Activated naive CD4-positive, alpha-beta T cell treated with anti-CD3 and anti-CD28 coated beads, Interleukin-2, amount 50 U/mL, for 24 hours (primary cell): ENCODE data around the gene DDC.

Experiments used
- H3K27ac Mint-ChIP-seq: one replicate; pipeline ENCODE4 v1.8.0; 2021; ENCODE audit warnings: mild to moderate bottlenecking, mixed read lengths
- H3K27me3 Mint-ChIP-seq: one replicate; pipeline ENCODE4 v1.8.0; 2021; ENCODE audit warnings: mixed read lengths
- H3K36me3 Mint-ChIP-seq: one replicate; pipeline ENCODE4 v1.8.0; 2021; ENCODE audit warnings: mixed read lengths
- H3K4me1 Mint-ChIP-seq: one replicate; pipeline ENCODE4 v1.8.0; 2021; ENCODE audit warnings: mixed read lengths
- H3K4me3 Mint-ChIP-seq: one replicate; pipeline ENCODE4 v1.8.0; 2021; ENCODE audit warnings: mild to moderate bottlenecking, mixed read lengths
- H3K9me3 Mint-ChIP-seq: one replicate; pipeline ENCODE4 v1.8.0; 2021; ENCODE audit warnings: mixed read lengths

Gene DDC

DNA sequence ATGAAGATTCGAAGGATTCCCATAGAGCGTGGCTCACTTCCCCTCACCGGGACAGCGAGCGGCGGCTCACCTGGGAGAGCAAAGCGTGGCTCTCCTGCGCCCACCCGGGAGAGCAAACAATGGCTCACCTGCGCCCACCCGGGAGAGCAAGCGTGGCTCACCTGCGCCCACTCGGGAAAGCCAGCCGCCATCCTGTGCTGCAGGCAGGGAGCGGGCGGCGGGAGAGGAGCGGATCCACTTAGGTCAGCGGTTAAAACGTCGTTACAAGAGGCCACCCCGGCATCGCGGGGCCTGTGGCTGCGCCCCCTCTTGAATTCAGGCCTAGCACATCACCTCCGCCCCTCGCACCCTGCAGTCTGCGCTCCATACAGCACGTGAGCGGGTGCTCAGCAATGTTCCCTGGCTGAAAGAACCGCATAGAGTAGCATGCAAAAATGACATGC is 114.6 kb downstream of the DDC start:
- H3K9me3 Mint-ChIP-seq, result no peaks in the 10 kb centered on the region
- peak overlapping the region; percentile 90 for H3K27ac Mint-ChIP-seq
- peak overlapping the region; percentile 92 for H3K4me3 Mint-ChIP-seq
- H3K36me3 Mint-ChIP-seq, result peaks cover 10% of the 10 kb centered on the region
- peaks cover 31% of the 10 kb centered on the region for H3K4me1 Mint-ChIP-seq
- peaks cover under 1% of the 10 kb centered on the region for H3K27me3 Mint-ChIP-seq

DNA sequence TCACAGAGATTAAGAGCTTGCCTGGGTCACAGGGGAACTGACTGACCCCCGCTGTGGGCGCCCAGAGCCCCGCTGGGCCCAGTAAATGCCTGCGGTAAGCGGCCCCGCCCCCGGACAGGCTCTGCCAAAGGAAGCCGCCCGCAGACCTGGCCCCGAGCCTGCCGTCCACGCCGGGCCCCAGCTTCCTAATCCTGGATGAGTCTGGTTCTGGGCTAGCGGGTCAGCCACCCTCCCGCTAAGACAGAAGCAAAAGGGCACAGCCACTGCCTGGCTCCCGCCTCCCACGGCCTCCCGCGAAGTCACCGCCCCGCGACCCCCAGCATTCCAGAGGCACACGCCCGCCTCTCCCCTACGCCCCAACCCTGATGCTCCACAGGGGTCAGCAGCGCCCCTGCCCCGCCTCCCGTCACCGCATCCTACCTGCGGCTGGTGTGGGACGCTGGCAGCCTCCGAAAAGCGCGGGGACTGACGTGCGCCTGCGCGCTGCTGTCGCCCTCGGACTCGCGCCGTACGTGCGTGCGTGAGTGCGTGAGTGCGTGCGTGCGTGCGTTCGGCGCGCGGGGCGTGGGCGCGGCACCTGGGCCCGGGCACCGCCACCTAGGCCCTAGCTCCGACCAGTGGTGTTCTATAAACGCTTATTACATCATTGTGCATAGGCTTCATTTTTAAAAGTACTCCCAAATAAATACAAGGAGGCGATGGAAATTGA is 115.2 kb downstream of the DDC start, which contains the start of gene FIGNL1:
Gene FIGNL1, minus strand, starts transcription at position 470 of the 709 bp plus-strand sequence. CDS start 3,063 bp downstream, outside the sequence.
- H3K27ac Mint-ChIP-seq, result peak within 1 kb of the TSS; percentile 90
- peak within 1 kb of the TSS; percentile 92 for H3K4me3 Mint-ChIP-seq
- H3K36me3 Mint-ChIP-seq, result peaks cover 10% of the 10 kb centered on the region
- H3K27me3 Mint-ChIP-seq, result no peaks in the 10 kb centered on the region
- no peaks in the 10 kb centered on the region for H3K9me3 Mint-ChIP-seq
- H3K4me1 Mint-ChIP-seq, result peaks cover 31% of the 10 kb centered on the region

DNA sequence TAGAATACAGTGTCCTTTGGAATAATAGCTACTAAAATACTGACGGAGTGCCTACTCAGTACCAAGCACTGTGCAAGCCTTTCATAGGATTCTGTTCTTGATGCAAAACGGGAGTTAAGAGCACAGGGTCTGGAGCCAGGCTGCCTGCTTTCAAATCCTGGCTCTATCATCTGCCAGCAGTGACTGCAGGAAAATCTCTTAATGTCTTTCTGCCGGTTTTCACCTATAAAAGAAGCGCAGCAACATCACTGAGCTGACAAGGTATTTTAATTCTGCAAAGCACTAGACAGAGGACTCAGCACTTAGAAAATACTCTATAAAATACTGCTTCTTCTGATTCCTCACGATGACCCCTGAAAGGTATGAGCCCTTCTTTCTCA is 115.7 kb downstream of the DDC start:
- no peaks in the 10 kb centered on the region for H3K27me3 Mint-ChIP-seq

DNA sequence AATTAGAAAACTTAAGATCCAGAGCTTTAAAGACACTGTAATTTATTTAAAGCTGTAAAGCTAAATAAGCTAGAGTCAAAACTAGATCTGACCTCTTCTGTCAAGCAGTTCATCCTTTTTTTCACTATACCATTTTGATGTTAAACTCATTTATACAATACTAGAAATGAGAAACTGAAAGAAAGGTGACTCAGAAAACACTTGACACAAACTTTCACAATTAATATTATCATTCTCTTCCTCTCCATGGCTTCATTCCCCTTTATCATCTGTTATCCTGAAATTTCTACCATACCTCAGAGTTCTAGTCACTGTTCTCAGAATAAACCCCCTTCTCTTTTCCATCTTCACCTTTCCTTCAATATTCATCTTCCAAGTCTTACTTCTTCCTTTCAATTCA is 116.4 kb downstream of the DDC start:
- H3K27me3 Mint-ChIP-seq, result no peaks in the 10 kb centered on the region
- H3K4me3 Mint-ChIP-seq, result peak overlapping the region; percentile 92
- peak overlapping the region; percentile 1 for H3K27ac Mint-ChIP-seq
- peaks cover 13% of the 10 kb centered on the region for H3K36me3 Mint-ChIP-seq
- peaks cover 31% of the 10 kb centered on the region for H3K4me1 Mint-ChIP-seq
- no peaks in the 10 kb centered on the region for H3K9me3 Mint-ChIP-seq

More for the DNA sequence above, 115.7 kb downstream of the DDC start:
- Mint-ChIP-seq H3K36me3 (peaks cover 10% of the 10 kb centered on the region), H3K4me3 (peak overlapping the region; percentile 92), H3K9me3 (no peaks in the 10 kb centered on the region), H3K27ac (peak overlapping the region; percentile 1), H3K4me1 (peaks cover 31% of the 10 kb centered on the region)

DNA sequence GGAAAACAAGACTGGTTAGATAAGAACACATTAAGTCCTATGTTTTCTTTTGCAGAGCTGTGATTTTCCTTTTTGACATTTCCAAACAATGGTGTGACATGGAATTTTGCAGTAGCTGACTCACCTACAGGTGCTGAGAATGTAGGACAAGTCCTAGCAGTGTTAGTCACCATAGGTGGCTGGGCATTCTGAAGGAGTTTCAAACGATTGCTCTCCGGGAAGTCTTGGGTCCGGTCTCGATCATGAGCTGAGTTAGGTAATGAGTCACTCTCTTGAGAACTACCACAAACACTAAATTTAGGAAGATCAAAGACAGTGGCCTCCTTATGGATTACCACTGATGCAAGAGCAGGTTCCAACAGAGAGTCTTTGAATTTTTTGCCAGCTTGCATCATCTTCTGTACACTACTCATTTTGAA is 118.7 kb downstream of the DDC start:
- peaks cover 36% of the 10 kb centered on the region for H3K4me1 Mint-ChIP-seq
- H3K27me3 Mint-ChIP-seq, result no peaks in the 10 kb centered on the region
- H3K4me3 Mint-ChIP-seq, result no peak overlapping the region
- no peaks in the 10 kb centered on the region for H3K9me3 Mint-ChIP-seq
- peaks cover 17% of the 10 kb centered on the region for H3K36me3 Mint-ChIP-seq
- H3K27ac Mint-ChIP-seq, result no peak overlapping the region

DNA sequence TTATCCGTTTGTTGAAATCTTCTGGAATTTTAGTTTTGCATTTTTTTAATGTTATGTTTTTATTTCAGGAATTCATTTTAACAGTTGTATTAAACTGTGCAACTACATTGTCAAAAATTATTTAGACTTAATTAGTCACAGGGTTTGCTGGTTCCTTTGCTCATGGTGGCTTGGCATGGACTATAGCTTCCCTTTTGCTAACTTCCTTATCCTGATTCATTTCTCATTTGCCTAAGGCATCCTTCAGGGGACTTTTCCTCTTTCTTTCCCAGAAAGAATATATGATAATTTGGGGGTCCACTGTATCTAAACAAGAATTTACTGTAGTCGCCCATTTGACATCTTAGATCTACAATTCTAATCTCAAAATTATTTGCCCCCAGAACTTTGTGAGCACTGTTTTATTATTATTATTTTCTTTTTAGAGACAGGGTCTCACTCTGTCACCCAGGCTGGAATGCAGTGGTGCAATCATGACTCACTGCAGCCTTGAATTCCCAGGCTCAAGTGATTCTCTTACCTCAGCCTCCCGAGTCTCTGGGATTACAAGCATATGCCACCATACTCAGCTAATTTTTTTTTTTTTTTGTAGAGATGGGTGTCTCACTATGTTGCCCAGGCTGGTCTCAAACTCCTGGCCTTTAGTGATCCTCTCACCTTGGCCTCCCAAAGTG is 128.9 kb downstream of the DDC start:
- Mint-ChIP-seq H3K36me3 (peaks cover 6% of the 10 kb centered on the region), H3K9me3 (no peaks in the 10 kb centered on the region), H3K4me3 (no peak overlapping the region), H3K27me3 (no peaks in the 10 kb centered on the region), H3K27ac (no peak overlapping the region), H3K4me1 (no peaks in the 10 kb centered on the region)

DNA sequence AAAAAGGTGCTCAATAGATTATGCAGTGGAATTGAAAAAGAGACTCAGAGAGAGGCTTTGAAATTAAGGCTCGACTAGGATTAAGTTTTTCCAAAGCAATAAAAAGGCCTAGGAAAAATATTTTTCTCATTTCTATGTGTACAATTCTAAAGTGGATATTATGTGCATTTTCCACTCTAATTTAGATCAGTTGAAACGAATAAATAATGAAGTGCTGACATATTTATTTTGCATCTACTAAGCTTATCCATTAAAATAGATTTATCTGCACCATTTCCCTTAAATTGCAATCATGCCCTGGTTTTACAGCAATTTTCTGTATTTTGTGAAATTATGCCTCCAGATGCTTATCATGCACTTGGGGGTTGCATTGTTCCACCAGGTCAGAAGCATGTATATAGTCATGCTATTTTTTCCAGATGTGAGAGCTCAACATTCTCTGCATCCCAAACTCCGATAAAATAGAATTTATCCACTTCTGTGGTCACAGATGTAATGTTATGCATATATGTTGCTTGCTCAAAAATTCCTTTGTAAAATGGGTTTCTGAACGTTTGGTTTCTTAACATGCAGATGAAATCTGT is 133.4 kb downstream of the DDC start:
- Mint-ChIP-seq H3K9me3 (no peaks in the 10 kb centered on the region), H3K27ac (no peak overlapping the region), H3K4me1 (no peaks in the 10 kb centered on the region), H3K27me3 (no peaks in the 10 kb centered on the region), H3K4me3 (no peak overlapping the region), H3K36me3 (no peaks in the 10 kb centered on the region)

DNA sequence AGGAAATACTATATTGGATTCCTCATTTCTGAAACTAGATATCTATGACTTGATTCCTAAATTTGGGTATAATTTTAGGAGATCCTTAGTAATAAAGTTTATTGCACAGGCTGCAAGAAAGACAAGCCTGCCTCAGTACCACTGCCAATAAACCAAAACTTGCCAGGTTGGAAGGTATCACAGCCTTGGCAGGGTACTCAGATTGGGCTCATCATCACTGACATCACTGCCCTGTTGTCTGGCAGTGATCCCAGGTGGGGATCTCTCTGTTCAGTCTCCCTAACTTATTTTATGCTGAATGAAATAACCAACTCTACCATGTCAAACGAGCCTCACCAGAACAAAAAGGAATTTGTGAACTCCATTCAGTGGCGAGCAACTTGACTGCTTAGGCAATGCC is 133.9 kb downstream of the DDC start:
- Mint-ChIP-seq H3K27me3 (no peaks in the 10 kb centered on the region), H3K4me1 (no peaks in the 10 kb centered on the region), H3K9me3 (no peaks in the 10 kb centered on the region), H3K27ac (no peak overlapping the region), H3K36me3 (no peaks in the 10 kb centered on the region), H3K4me3 (no peak overlapping the region)

DNA sequence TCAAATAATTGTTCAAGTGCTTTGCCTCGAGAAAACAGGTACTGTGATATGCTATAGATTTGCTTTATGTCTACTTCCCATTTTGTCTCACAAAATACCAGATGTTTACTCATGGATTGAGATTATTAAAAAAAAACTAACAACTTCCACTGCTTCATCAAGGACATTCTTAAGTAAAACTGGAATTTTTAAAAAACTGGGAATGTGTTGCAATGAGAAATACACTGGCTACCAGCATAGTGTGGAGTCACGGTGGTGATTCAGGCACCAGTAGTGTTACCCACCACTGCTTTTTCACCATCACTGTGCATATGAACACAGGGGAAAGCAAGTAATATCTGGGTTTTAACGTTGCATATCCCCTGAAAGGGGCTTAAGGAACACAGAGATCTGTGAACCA is 136.3 kb downstream of the DDC start:
- Mint-ChIP-seq H3K9me3 (no peaks in the 10 kb centered on the region), H3K4me3 (no peak overlapping the region), H3K4me1 (no peaks in the 10 kb centered on the region), H3K27ac (no peak overlapping the region), H3K27me3 (no peaks in the 10 kb centered on the region), H3K36me3 (no peaks in the 10 kb centered on the region)

DNA sequence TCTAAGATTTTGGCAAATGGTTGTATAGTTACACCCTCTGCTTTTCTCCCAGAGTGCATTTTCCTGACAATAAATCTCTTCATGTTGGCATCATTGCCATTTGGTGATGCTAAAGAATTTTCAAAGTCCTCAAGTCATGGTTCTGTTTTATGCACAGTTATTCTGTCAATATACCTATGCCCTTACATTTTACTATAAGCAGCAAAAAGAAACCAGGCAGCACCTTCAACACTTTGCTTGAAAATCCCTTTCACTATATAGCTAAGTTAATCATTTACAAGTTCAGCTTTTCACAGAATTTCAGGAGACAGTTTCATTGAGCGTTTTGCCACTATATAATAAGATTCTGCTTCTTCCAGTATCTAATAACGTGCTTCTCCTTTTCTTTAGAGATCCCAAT is 137.7 kb downstream of the DDC start:
- no peak overlapping the region for H3K27ac Mint-ChIP-seq
- no peaks in the 10 kb centered on the region for H3K27me3 Mint-ChIP-seq
- no peaks in the 10 kb centered on the region for H3K9me3 Mint-ChIP-seq

DNA sequence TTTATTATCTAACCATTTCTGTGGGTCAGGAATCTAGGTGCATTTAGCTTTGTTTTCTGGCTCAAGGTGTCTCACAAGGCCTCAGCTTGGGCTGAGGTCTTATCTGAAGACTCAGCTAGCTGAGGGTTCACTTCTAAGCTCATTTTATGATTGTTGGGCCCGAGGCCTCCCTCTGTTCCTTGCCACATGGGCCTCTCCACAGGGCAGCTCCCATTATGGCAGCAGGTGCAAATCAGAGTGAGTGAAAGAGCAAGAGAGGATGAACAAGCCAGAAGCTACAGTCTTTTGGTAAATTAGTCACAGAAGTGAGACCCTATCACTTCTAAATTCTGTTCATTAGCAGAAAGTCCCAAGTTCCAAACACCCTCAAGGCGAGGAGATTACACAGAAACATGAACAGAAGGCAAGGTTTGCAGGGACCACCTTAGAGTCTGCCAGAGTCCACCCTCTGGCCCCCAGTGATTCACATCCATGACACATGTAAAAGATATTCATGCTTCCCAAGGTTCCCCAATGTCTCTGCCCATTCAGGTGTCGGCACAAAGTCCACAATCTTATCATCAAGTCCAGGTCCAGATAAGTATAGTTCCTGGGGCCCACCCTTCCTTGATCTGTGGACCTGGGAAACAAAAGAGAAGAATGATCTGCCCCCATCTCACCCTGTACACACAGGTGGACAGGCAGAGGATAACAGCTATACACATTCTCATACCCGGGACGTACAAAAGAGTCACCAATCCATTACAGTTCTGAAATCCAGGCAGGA is 138.7 kb downstream of the DDC start:
- Mint-ChIP-seq H3K4me1 (no peaks in the 10 kb centered on the region), H3K27ac (no peak overlapping the region), H3K27me3 (no peaks in the 10 kb centered on the region), H3K9me3 (no peaks in the 10 kb centered on the region), H3K36me3 (no peaks in the 10 kb centered on the region), H3K4me3 (no peak overlapping the region)

More for the DNA sequence above, 137.7 kb downstream of the DDC start:
- no peak overlapping the region for H3K4me3 Mint-ChIP-seq
- H3K4me1 Mint-ChIP-seq, result no peaks in the 10 kb centered on the region
- no peaks in the 10 kb centered on the region for H3K36me3 Mint-ChIP-seq

DNA sequence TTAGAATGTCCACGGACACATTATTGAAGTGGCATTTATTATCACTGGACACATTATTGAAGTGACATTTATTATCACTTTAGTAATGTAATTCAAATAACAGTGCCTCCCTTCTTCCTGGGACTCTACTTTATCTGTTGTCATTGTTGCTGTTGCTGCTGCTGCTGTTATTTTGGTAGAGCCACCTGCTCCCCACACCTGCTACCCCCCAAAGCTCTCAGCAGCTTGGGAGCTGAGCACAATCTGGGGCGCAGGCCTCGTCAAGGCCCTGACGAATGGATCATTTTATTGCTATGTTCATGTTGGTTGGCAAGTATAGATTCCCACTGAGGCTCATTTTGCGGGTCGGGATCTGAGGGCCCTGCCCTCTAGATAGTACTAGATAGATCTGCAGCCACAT is 139.9 kb downstream of the DDC start:
- no peaks in the 10 kb centered on the region for H3K27me3 Mint-ChIP-seq
- no peaks in the 10 kb centered on the region for H3K4me1 Mint-ChIP-seq
- no peak overlapping the region for H3K4me3 Mint-ChIP-seq
- no peaks in the 10 kb centered on the region for H3K9me3 Mint-ChIP-seq
- H3K27ac Mint-ChIP-seq, result no peak overlapping the region
- H3K36me3 Mint-ChIP-seq, result no peaks in the 10 kb centered on the region

DNA sequence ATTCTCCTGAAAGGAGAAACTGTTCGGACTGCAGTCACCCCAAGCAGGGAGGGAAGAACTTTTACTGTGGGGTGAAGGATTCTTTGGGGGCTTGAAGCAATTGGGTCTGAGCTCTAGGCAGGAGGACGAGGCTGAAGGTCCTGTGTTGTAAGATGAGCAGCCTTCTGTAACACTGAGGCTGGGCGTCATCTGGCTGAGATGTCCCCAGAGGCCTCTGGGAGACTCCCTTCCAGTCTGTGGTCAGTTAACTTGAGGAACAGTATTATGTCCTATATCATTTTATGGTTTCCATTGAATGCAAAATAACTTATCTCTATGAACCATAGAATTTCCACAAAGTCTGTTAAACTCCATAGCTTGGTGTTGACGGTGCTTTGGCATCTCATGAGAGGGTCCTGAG is 141.3 kb downstream of the DDC start:
- Mint-ChIP-seq H3K36me3 (no peaks in the 10 kb centered on the region), H3K27ac (no peak overlapping the region), H3K27me3 (no peaks in the 10 kb centered on the region), H3K9me3 (no peaks in the 10 kb centered on the region), H3K4me3 (no peak overlapping the region), H3K4me1 (no peaks in the 10 kb centered on the region)

DNA sequence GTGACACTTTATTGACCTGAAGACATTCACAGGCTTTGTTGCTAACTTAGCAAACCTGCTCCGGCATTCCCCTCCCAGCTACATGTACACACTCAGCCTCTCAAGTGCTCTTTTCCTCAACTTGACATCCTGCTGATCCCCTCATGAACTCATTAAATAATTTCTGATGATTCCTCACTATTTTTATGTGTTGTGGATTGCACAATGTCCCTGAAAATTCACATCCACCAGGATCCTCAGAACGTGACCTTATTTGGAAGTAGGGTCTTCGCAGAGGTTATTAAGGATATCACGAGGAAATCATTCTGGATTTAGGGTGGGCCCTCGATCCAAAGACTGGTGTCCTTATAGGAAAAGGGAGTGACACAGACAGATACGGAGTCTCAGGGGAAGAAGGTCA is 142.3 kb downstream of the DDC start:
- H3K4me1 Mint-ChIP-seq, result no peaks in the 10 kb centered on the region
- no peaks in the 10 kb centered on the region for H3K27me3 Mint-ChIP-seq
- H3K4me3 Mint-ChIP-seq, result no peak overlapping the region
- H3K9me3 Mint-ChIP-seq, result no peaks in the 10 kb centered on the region
- H3K27ac Mint-ChIP-seq, result no peak overlapping the region
- no peaks in the 10 kb centered on the region for H3K36me3 Mint-ChIP-seq

DNA sequence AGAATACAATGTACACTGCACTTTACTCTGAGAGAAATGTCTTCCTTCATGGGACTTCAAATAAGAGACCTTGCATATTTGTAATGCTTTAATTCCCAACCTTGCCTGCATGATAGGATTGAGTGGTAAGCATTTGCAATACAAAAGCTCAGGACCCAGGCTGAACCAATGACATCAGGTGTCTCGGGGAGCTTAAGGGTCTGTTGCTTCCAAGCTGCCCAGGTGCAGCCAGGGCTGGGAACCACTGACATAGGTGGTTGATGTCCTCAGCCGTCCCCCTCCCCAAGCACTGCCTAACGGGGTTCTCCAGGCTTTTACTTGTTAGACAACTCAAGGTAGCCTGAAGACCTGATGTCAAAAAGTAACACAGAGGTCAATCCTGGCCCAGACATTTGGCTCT is 144.2 kb downstream of the DDC start:
- Mint-ChIP-seq H3K9me3 (no peaks in the 10 kb centered on the region), H3K4me3 (no peak overlapping the region), H3K4me1 (peaks cover 15% of the 10 kb centered on the region), H3K36me3 (no peaks in the 10 kb centered on the region), H3K27ac (no peak overlapping the region), H3K27me3 (no peaks in the 10 kb centered on the region)
